ENCODE results near the gene TFE3. TPM values are rescaled to one million over a fixed set of nuclear protein-coding genes. Genes with fewer than 3 reads are reported as not detected.

The TFE3 gene
- total and polyA plus RNA-seq, 10 of the 15 experiments (the other 5 are each of a cell fraction or from before 2014, with no cell fraction given) = 3.5 to 20.4 (median 11.6) TPM

DNA sequence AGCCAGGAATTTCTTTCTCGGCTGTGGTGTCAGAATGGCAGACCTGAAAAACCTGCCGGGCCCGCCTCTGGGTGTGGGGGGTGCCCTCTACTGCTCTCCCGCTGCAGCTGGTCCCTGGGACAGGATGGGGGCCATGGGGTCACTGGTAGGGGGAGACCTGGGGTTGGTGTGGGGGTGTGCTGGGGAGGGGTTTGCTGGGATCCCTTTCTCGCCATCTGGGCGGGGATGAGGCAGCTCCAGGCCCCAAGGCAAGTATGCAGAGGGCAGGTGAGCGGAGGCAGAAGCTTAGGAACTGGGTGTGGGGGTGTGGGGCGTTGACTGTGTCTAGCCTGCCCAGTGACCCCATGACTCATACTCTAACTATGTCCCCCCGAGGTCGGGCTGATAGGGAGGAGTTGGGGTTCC lies 16.5 kb upstream of the TFE3 start:
- CTCF ChIA-PET = no interaction called here
- H3K9me3 ChIP-seq (replicated peaks; ENCODE audit: control insufficient read depth, insufficient read depth, low read length) = no peaks in the 10 kb centered on the region
- in situ Hi-C loops (cut with MboI) (no loop called here), intact Hi-C loops (cut with micrococcal nuclease; ENCODE audit: unreplicated experiment) (no loop called here)
- H2AFZ ChIP-seq (ENCODE audit: control insufficient read depth, low read depth, low read length) = no peak overlapping the region
- H3K4me1 ChIP-seq (ENCODE audit: control insufficient read depth, insufficient read depth, low read length) = no peaks in the 10 kb centered on the region
- no peak overlapping the region for H3K9ac ChIP-seq (ENCODE audit: control insufficient read depth, insufficient read depth, low read length)
- BruUV-seq (replicated peaks) = no TSS peak
- SMC1A ChIA-PET (ENCODE audit: uncharacterized antibody, unreplicated experiment) = no interaction called here
- H3K79me2 ChIP-seq (ENCODE audit: control insufficient read depth, insufficient read depth, low read length) = no peaks in the 10 kb centered on the region
- no peak overlapping the region for H3K4me3 ChIP-seq
- no peak for FAIRE-seq
- RAD21 ChIA-PET (ENCODE audit: unreplicated experiment) = no interaction called here
- no peaks in the 10 kb centered on the region for H4K20me1 ChIP-seq (ENCODE audit: control insufficient read depth, insufficient read depth)
- WGBS (ENCODE audit: insufficient coverage, insufficient replicate concordance, low lambda C conversion rate, missing lambda C conversion rate) = 50% methylated on average over 10 of the region's 10 CpGs
- DNase-seq (ENCODE audit: low read depth, low spot score) = no peak
- no peaks in the 10 kb centered on the region for H3K27me3 ChIP-seq (replicated peaks in 1 of 2; ENCODE audit: control insufficient read depth in 2 of 2, insufficient read depth in 2 of 2, low read length in 1 of 2)
- ATAC-seq = no peak
- TF ChIP-seq SUPT20H (IDR thresholded peaks at IDR 0.05; ENCODE audit: borderline replicate concordance, control insufficient read depth, low read depth, low read length) (no peak), YBX1 (IDR thresholded peaks at IDR 0.05) (no peak)
- no peak overlapping the region for H3K4me2 ChIP-seq (ENCODE audit: control insufficient read depth, insufficient read depth)
- POLR2A ChIA-PET = interaction anchor here (0.5 kb wide), 1 partner anchor 16 kb away, joined by 5 read pairs; the partner anchor contains the start of gene TFE3
- H3K27ac ChIP-seq (ENCODE audit: control insufficient read depth, insufficient read depth) = no peak overlapping the region
- no peaks in the 10 kb centered on the region for H3K36me3 ChIP-seq (ENCODE audit: control insufficient read depth in 2 of 2, insufficient read depth in 2 of 2, low read length in 1 of 2)

DNA sequence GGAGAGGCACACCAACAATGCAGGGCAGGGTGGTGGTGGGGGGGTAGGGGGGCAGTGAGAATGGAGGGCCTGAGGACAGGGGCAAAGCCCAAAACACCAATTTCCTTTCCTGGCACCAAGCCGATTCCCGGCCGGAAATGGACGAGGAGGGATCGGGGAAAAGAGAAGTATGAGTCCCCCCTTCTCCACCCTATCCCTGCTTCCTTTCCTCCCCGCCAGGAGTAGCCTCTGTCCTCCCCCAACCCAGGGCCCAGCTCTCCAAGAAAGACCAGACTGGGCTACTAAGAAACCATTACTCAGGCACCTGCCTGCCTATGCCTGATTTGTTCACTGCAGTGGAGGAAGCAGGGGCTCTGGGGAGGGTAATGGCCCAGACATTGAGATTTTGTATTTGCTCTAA lies 16.0 kb upstream of the TFE3 start:
- TF ChIP-seq, protein P1, sequence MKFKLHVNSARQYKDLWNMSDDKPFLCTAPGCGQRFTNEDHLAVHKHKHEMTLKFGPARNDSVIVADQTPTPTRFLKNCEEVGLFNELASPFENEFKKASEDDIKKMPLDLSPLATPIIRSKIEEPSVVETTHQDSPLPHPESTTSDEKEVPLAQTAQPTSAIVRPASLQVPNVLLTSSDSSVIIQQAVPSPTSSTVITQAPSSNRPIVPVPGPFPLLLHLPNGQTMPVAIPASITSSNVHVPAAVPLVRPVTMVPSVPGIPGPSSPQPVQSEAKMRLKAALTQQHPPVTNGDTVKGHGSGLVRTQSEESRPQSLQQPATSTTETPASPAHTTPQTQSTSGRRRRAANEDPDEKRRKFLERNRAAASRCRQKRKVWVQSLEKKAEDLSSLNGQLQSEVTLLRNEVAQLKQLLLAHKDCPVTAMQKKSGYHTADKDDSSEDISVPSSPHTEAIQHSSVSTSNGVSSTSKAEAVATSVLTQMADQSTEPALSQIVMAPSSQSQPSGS (IDR thresholded peaks at IDR 0.05; ENCODE audit: low read length) = no peak
- TF ChIP-seq ZNF274 (IDR thresholded peaks at IDR 0.05; ENCODE audit: insufficient read depth, insufficient read length) = no peak
- TF ChIP-seq, protein P2, sequence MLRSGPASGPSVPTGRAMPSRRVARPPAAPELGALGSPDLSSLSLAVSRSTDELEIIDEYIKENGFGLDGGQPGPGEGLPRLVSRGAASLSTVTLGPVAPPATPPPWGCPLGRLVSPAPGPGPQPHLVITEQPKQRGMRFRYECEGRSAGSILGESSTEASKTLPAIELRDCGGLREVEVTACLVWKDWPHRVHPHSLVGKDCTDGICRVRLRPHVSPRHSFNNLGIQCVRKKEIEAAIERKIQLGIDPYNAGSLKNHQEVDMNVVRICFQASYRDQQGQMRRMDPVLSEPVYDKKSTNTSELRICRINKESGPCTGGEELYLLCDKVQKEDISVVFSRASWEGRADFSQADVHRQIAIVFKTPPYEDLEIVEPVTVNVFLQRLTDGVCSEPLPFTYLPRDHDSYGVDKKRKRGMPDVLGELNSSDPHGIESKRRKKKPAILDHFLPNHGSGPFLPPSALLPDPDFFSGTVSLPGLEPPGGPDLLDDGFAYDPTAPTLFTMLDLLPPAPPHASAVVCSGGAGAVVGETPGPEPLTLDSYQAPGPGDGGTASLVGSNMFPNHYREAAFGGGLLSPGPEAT (IDR thresholded peaks at IDR 0.05; ENCODE audit: low read depth) = no peak
- 32% methylated on average over 6 of the region's 6 CpGs for WGBS (ENCODE audit: insufficient coverage, insufficient replicate concordance, low lambda C conversion rate, missing lambda C conversion rate)
- Histone ChIP-seq H3K27me3 (replicated peaks in 1 of 2; ENCODE audit: control insufficient read depth in 2 of 2, insufficient read depth in 2 of 2, low read length in 1 of 2) (no peaks in the 10 kb centered on the region), H3K9ac (ENCODE audit: control insufficient read depth, insufficient read depth, low read length) (no peak overlapping the region), H3K27ac (ENCODE audit: control insufficient read depth, insufficient read depth) (no peak overlapping the region), H3K79me2 (ENCODE audit: control insufficient read depth, insufficient read depth, low read length) (no peaks in the 10 kb centered on the region), H3K4me2 (ENCODE audit: control insufficient read depth, insufficient read depth) (no peak overlapping the region), H3K36me3 (ENCODE audit: control insufficient read depth in 2 of 2, insufficient read depth in 2 of 2, low read length in 1 of 2) (no peaks in the 10 kb centered on the region), H3K9me3 (replicated peaks; ENCODE audit: control insufficient read depth, insufficient read depth, low read length) (no peaks in the 10 kb centered on the region), H4K20me1 (ENCODE audit: control insufficient read depth, insufficient read depth) (no peaks in the 10 kb centered on the region), H3K4me3 (no peak overlapping the region), H2AFZ (ENCODE audit: control insufficient read depth, low read depth, low read length) (no peak overlapping the region), H3K4me1 (ENCODE audit: control insufficient read depth, insufficient read depth, low read length) (no peaks in the 10 kb centered on the region)
- ChIA-PET SMC1A (ENCODE audit: uncharacterized antibody, unreplicated experiment) (no interaction called here), CTCF (no interaction called here), RAD21 (ENCODE audit: unreplicated experiment) (no interaction called here), POLR2A (interaction anchor here (0.5 kb wide), 1 partner anchor 16 kb away, joined by 5 read pairs; the partner anchor contains the start of gene TFE3)
- FAIRE-seq (no peak), DNase-seq (ENCODE audit: low read depth, low spot score) (no peak), ATAC-seq (no peak)
- in situ Hi-C loops (cut with MboI) (no loop called here), intact Hi-C loops (cut with micrococcal nuclease; ENCODE audit: unreplicated experiment) (no loop called here)
- no TSS peak for BruUV-seq (replicated peaks)

Data from GM12878 (cell line).